Suprapubic skin (tissue), 4 donors: Measurements from ENCODE around the gene ITPKB.

Experiments used
- CTCF ChIP-seq, 2 donors: fragments of 200-600 bp in 1 of 2; fragments of 450-650 bp in 1 of 2; sonication (generic) in 1 of 2; IDR thresholded peaks; one replicate each; pipeline ENCODE4 v1.5.1; 2016 to 2019; ENCODE audit warnings: antibody characterized with exemption in 2 of 2, mild to moderate bottlenecking in 1 of 2, moderate library complexity in 1 of 2
- POLR2A ChIP-seq, 2 donors: fragments of 450-650 bp; IDR thresholded peaks; one replicate each; pipeline ENCODE4 v1.6.1; 2017; ENCODE audit warnings: antibody characterized with exemption in 2 of 2, mild to moderate bottlenecking in 2 of 2, moderate library complexity in 2 of 2
- POLR2AphosphoS5 ChIP-seq, 3 donors: sonication (generic); formaldehyde crosslinking; IDR thresholded peaks; one replicate each; pipeline ENCODE4 v1.6.1; 2017; ENCODE audit warnings: antibody characterized with exemption in 3 of 3

- TF ChIP-seq POLR2A (IDR thresholded peaks at IDR 0.05) = no peak
- TF ChIP-seq CTCF (IDR thresholded peaks at IDR 0.05) = no peak
- TF ChIP-seq POLR2AphosphoS5 (IDR thresholded peaks at IDR 0.05) = no peak
These were observed 69.0 kb downstream of the ITPKB start for GRCh38 chr1:226670073-226670472.
